CD4-positive, alpha-beta T cell (primary cell): Measurements from ENCODE around the gene KLHL24. TPM values are rescaled to one million over a fixed set of nuclear protein-coding genes. Genes with fewer than 3 reads are reported as not detected.

Experiments used
- ATAC-seq: fragments of 200-7000 bp; cut with Tn5 transposase; one replicate; pipeline ENCODE4 v1.10.0; 2022; ENCODE audit warnings: mild to moderate bottlenecking; ENCODE audit not compliant: poor library complexity
- CTCF ChIA-PET: fragments of 350-600 bp; sonication (Branson Sonifier 250); formaldehyde crosslinking; loops from one replicate; lab custom pipeline; 2021; ENCODE audit warnings: antibody characterized with exemption, inconsistent platforms; lab: Charles Lee
- POLR2A ChIA-PET: fragments of 350-600 bp; sonication (Branson Sonifier 250); formaldehyde crosslinking; loops from one replicate; lab custom pipeline; 2021; ENCODE audit warnings: antibody characterized with exemption, inconsistent platforms; lab: Charles Lee
- DNase-seq, 14 experiments: peaks; one replicate each; pipeline ENCODE4 v3.0.0-alpha.2; 2013 to 2020; ENCODE audit warnings: mixed read lengths in 2 of 14
- H3K27ac ChIP-seq, 2 donors: one replicate each; pipeline versions ENCODE4 v1.5.1 to v1.7.0; 2013; ENCODE audit warnings: low read length in 2 of 2, low read depth in 1 of 2, mild to moderate bottlenecking in 1 of 2
- H3K27me3 ChIP-seq, 2 experiments: 1 replicate in 1 of 2; 2 replicates in 1 of 2; pipeline versions ENCODE4 v1.6.1 to v1.7.0; 2013; ENCODE audit warnings: low read length in 2 of 2, control low read depth in 1 of 2, mild to moderate bottlenecking in 1 of 2, moderate library complexity in 1 of 2; ENCODE audit not compliant: insufficient read depth in 2 of 2, control insufficient read depth in 1 of 2
- H3K36me3 ChIP-seq: one replicate; pipeline ENCODE4 v1.6.1; 2013; ENCODE audit warnings: low read length, control low read depth; ENCODE audit not compliant: insufficient read depth
- H3K4me1 ChIP-seq: one replicate; pipeline ENCODE4 v1.6.1; 2013; ENCODE audit warnings: low read length, control low read depth; ENCODE audit not compliant: insufficient read depth
- H3K4me3 ChIP-seq: one replicate; pipeline ENCODE4 v1.5.1; 2013; ENCODE audit warnings: mild to moderate bottlenecking, low read length, moderate library complexity
- H3K9me3 ChIP-seq, 2 experiments: 1 replicate in 1 of 2; 2 replicates in 1 of 2; pipeline versions ENCODE4 v1.6.1 to v1.7.0; 2013; ENCODE audit warnings: low read length in 2 of 2, mild to moderate bottlenecking in 2 of 2, control low read depth in 1 of 2, moderate library complexity in 1 of 2; ENCODE audit not compliant: control insufficient read depth in 1 of 2, insufficient read depth in 1 of 2
- H3K27ac Mint-ChIP-seq: one replicate; pipeline ENCODE4 v1.8.0; 2020; ENCODE audit warnings: mixed read lengths
- H3K27me3 Mint-ChIP-seq: one replicate; pipeline ENCODE4 v1.8.0; 2021; ENCODE audit warnings: mixed read lengths
- H3K36me3 Mint-ChIP-seq: one replicate; pipeline ENCODE4 v1.8.0; 2021; ENCODE audit warnings: low read depth, mixed read lengths
- H3K4me1 Mint-ChIP-seq: one replicate; pipeline ENCODE4 v1.8.0; 2021; ENCODE audit warnings: low read depth, mixed read lengths
- H3K4me3 Mint-ChIP-seq: one replicate; pipeline ENCODE4 v1.8.0; 2020; ENCODE audit warnings: mild to moderate bottlenecking, mixed read lengths
- H3K9me3 Mint-ChIP-seq: one replicate; pipeline ENCODE4 v1.8.0; 2020; ENCODE audit warnings: mixed read lengths
- intact Hi-C, 2 experiments: fragments of 100-400 bp; cut with DNase I in 1 of 2; cut with micrococcal nuclease in 1 of 2; formaldehyde crosslinking; loops; one replicate each; pipeline versions ENCODE4 v1.15.1 to v1.9.0; 2023 to 2025; cut with DNase I, micrococcal nuclease
- polyA plus RNA-seq, 2 donors: library from polyadenylated mRNA; unstranded; fragments of 120-200 nt; gene quantifications; one replicate each; pipeline ENCODE4 v1.2.1, GENCODE V29; 2013
- total RNA-seq, 174 experiments: library from RNA in 2 of 174; stranded (reverse) in 2 of 174; gene quantifications; one replicate each; pipeline ENCODE4 v1.2.3 and lab custom pipeline; 2021 to 2026
- TF ChIP-seq, protein P1 (sequence below): fragments of 200-600 bp; IDR thresholded peaks from one replicate; pipeline ENCODE4 v1.8.0; 2022; ENCODE audit warnings: antibody characterized with exemption, mild to moderate bottlenecking

Gene KLHL24, protein sequence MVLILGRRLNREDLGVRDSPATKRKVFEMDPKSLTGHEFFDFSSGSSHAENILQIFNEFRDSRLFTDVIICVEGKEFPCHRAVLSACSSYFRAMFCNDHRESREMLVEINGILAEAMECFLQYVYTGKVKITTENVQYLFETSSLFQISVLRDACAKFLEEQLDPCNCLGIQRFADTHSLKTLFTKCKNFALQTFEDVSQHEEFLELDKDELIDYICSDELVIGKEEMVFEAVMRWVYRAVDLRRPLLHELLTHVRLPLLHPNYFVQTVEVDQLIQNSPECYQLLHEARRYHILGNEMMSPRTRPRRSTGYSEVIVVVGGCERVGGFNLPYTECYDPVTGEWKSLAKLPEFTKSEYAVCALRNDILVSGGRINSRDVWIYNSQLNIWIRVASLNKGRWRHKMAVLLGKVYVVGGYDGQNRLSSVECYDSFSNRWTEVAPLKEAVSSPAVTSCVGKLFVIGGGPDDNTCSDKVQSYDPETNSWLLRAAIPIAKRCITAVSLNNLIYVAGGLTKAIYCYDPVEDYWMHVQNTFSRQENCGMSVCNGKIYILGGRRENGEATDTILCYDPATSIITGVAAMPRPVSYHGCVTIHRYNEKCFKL
- total RNA-seq (100 to 1,000 TPM; 190 to 191 TPM), total RNA-seq (lab: John Stamatoyannopoulos, UW) (5.9 to 354 (median 187) reads per million in 172 experiments)
- 27.8 TPM for polyA plus RNA-seq (2013, experiment 1 of 2)
- 34.5 TPM for polyA plus RNA-seq (2013, experiment 2 of 2)

GRCh38 chr3:183635431-183636220 lies at the start of gene KLHL24:
Gene KLHL24 (plus strand): TSS chr3:183635623. CDS start chr3:183650357, 14,734 bp downstream.
- no peaks in the 10 kb centered on the region for H3K36me3 ChIP-seq
- peak within 1 kb of the TSS; percentile 96 for H3K4me3 ChIP-seq
- H3K27ac ChIP-seq, result peak within 1 kb of the TSS; percentile 93 to 99
- H3K4me1 Mint-ChIP-seq, result peaks cover 42% of the 10 kb centered on the region
- H3K27me3 ChIP-seq, result no peaks in the 10 kb centered on the region
- ChIA-PET POLR2A (interaction anchor here (0.6 to 3.3 kb wide), 34 partner anchors 9 to 1950 kb away, joined by 3 to 104 read pairs (median 4); partner anchors contain the start of genes KLHL6, MCF2L2, VPS8 and YEATS2), CTCF (interaction anchor here (0.7 to 1.4 kb wide), 4 partner anchors 41 to 249 kb away, joined by 3 to 4 read pairs (median 4); partner anchors contain the start of gene PARL)
- TF ChIP-seq, protein P1, sequence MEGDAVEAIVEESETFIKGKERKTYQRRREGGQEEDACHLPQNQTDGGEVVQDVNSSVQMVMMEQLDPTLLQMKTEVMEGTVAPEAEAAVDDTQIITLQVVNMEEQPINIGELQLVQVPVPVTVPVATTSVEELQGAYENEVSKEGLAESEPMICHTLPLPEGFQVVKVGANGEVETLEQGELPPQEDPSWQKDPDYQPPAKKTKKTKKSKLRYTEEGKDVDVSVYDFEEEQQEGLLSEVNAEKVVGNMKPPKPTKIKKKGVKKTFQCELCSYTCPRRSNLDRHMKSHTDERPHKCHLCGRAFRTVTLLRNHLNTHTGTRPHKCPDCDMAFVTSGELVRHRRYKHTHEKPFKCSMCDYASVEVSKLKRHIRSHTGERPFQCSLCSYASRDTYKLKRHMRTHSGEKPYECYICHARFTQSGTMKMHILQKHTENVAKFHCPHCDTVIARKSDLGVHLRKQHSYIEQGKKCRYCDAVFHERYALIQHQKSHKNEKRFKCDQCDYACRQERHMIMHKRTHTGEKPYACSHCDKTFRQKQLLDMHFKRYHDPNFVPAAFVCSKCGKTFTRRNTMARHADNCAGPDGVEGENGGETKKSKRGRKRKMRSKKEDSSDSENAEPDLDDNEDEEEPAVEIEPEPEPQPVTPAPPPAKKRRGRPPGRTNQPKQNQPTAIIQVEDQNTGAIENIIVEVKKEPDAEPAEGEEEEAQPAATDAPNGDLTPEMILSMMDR, result no peak
- H3K9me3 Mint-ChIP-seq, result no peaks in the 10 kb centered on the region
- peak; percentile 80 to 95 (median 86) for DNase-seq
- H3K27ac Mint-ChIP-seq, result peak within 1 kb of the TSS; percentile 98
- H3K4me1 ChIP-seq, result peaks cover 27% of the 10 kb centered on the region
- no peaks in the 10 kb centered on the region for H3K27me3 Mint-ChIP-seq
- peak; percentile 75 for ATAC-seq
- H3K36me3 Mint-ChIP-seq, result peaks cover 9% of the 10 kb centered on the region
- no peaks in the 10 kb centered on the region for H3K9me3 ChIP-seq
- intact Hi-C loops, result loop anchor here (1.0 to 10.0 kb wide), 10 partner anchors 61 to 841 kb away; partner anchors contain the start of genes YEATS2 (in 2 of the 2), ABCF3 (in 1 of the 2), ATP11B (in 1 of the 2) and KLHL6 (in 1 of the 2)
- H3K4me3 Mint-ChIP-seq, result peak within 1 kb of the TSS; percentile 100

- Histone ChIP-seq H3K36me3 (no peaks in the 10 kb centered on the region), H3K4me3 (peak overlapping the region; percentile 15), H3K4me1 (peaks cover 49% of the 10 kb centered on the region), H3K9me3 (no peaks in the 10 kb centered on the region), H3K27ac (peak overlapping the region; percentile 21 to 32), H3K27me3 (no peaks in the 10 kb centered on the region)
- ATAC-seq (peak; percentile 91), DNase-seq (peak in 8 of 14 experiments; percentile 7 to 69 (median 26))
- TF ChIP-seq, protein P1, result no peak
- intact Hi-C loops, result loop anchor here in 1 of 2 experiments (2.0 to 5.0 kb wide), 2 partner anchors 34 to 118 kb away; no protein-coding TSS in a partner anchor
- H3K4me3 Mint-ChIP-seq, result peak overlapping the region; percentile 66
- H3K36me3 Mint-ChIP-seq, result no peaks in the 10 kb centered on the region
- H3K9me3 Mint-ChIP-seq, result peaks cover 2% of the 10 kb centered on the region
- ChIA-PET POLR2A (interaction anchor here (0.6 to 1.8 kb wide), 8 partner anchors 26 to 113 kb away, joined by 3 to 30 read pairs (median 4); partner anchors contain the start of genes KLHL24 and KLHL6), CTCF (no interaction called here)
- peak overlapping the region; percentile 74 for H3K27ac Mint-ChIP-seq
- no peaks in the 10 kb centered on the region for H3K27me3 Mint-ChIP-seq
- H3K4me1 Mint-ChIP-seq, result peaks cover 67% of the 10 kb centered on the region
Measured at GRCh38 chr3:183586477-183586876, 48.9 kb upstream of the KLHL24 start.
